NCI-H2227 (cell line): ENCODE data around the gene BHMT.
"Not testable (repeated sequence)": the region's sequence is repeated elsewhere in the genome, so short reads cannot be mapped to it uniquely, and the experiment has no call there.

Source experiments
- DNase-seq: peaks from one replicate; lab custom pipeline; 2025; ENCODE audit not compliant: unreplicated experiment; lab: John Stamatoyannopoulos, UW

BHMT gene

DNA sequence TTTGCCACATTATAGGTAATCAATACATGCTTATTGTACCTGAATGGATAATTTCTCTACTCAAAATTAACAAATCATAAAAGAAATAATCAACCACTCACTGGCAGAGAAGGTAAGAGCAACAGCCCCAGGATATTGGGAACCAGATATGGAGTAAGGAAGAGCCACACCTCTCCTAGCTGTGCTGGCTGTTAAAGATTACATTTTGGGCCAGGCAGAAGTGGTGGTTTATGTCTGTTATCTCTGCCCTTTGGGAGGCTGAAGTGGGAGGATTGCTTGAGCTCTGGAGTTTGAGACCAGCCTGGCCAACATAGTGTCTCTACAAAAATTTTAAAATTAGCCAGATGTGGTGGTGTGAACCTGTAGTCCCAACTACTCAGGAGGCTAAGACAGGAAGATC is 56.4 kb downstream of the BHMT start:
- no peak for DNase-seq

DNA sequence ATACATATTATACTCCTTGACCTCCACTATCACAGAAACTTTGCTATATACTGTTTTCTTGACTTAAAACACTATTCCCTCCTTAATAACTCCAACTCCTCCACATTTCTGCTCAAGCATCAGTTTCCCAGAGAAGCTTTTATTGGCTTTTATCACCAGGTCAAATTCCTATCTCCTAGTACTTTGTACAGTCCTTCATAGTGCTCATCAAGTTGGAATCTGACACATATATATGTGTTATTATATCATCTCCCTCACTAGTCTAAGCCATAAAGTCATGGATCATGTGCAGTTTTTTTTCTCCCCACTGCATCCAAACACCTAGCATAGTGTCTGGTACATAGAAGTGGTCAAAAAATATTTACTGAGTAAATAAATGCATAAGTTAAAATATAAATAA is 59.1 kb downstream of the BHMT start:
- DNase-seq: no peak

DNA sequence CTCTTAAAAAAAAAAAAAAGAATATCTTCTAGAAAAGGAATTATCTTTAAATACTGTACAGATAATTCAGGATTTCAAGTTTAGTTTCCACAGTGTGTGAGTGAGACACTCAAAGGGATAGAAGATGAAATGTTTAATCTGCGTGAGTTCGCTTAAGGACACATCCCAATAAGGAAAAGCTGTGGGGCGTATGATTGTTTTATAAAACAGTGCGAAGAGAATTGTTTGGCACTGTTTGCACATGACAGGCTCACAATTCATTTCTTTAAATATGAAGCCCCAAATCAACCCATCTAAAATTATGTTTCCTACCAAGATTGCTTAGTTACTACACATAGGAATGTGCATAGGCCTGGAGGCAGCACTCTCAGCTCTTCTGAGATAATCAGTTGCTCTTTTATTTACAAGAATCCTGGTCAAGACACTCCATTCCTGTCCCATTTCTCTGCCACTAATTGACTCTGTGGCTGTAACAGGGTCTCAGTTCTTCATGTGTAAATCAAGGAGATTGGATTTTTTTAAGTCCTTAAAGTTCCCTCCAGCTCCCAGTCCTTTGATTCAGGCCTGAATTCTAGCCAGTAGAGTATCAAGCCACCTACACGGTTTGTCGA is 60.1 kb downstream of the BHMT start:
- DNase-seq: no peak

DNA sequence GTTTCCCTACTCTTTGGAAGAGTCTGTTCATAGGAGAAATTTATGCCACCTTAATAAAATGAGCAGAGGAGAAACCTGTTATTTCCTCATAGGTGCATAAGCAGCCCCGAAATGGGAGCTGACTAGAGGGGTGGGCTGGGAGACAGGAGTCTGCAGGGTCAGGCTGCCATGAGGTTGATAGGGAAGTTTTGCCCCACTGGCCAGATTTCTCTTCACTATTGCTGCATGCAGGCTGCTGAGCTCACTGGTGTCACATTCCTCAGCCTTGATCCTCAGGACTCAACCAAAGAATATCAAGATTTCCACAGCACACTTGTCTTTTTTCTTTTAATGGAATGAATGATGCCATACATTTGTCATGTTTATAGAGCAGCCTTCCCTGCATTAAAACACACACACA is 60.7 kb downstream of the BHMT start:
- no peak for DNase-seq

DNA sequence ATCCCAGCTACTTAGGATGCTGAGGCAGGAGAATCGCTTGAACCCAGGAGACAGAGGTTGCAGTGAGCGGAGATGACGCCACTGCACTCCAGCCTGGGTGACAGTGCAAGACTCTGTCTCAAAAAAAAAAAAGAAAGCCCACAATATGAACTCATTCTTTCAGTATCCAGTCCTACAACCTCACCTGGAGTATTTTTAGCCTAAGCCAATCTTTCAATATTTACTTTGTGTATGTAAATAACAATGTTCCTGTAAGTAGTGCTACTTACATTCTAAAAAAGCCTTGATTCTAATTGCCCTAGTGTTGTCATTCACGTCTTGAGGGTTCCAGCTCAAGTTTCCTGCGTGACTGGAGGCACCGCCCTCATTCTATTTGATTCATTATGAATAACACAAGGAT is 62.0 kb downstream of the BHMT start:
- no peak for DNase-seq

DNA sequence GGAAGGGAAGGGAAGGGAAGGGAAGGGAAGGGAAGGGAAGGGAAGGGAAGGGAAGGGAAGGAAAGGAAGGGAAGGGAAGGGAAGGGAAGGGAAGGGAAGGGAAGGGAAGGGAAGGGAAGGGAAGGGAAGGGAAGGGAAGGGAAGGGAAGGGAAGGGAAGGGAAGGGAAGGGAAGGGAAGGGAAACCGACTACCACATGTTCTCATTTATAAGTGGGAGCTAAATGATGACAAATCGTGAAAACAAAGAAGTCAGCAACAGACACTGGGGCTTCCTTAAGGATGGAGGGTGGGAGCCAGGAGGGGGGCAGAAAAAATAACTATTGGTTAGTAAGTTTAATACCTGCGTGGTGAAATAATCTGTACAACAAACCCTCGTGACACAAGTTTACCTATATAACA is 68.8 kb downstream of the BHMT start:
- not testable (repeated sequence) for DNase-seq

DNA sequence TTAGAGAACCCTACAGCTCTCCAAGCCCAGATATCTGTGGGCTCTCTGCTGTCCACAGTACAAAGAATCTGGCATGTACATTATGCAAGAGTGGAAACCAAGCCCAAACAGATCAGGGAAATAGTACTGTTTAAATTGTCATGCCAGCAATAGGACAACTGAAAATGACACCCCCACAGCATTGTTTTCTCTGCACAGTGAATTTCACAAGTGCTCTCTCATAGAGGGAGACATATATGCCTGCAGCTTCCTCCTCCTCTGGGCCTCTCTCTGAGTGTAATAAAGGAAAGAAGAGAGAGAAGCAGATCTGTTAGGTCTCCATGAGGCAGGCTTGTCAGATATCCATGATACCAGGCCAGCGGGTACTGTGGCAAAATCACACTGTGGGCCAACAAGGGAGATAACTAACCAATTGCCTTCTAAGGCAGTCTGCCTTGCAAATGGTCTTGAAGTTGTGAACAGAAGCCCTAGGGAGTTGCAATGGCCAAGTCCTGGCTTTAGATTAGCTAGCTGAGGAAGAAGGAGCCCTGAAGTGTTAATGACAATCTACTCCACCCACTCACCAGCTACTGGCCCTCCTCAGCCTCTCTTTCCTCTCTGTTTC is 69.9 kb downstream of the BHMT start:
- DNase-seq: no peak
